Activated T-cell treated with anti-CD3 and anti-CD28 coated beads, Interleukin-2, amount 50 U/mL, for 1 hour (primary cell): ENCODE results near the gene WDR83.
A peak's percentile ranks its signal among the peaks of the same experiment; 100 is the strongest.
"Not testable (repeated sequence)": the region's sequence is repeated elsewhere in the genome, so short reads cannot be mapped to it uniquely, and the experiment has no call there.

Experiments used
- DNase-seq: peaks from one replicate; pipeline ENCODE4 v3.0.0-alpha.2; 2020

The WDR83 gene

DNA sequence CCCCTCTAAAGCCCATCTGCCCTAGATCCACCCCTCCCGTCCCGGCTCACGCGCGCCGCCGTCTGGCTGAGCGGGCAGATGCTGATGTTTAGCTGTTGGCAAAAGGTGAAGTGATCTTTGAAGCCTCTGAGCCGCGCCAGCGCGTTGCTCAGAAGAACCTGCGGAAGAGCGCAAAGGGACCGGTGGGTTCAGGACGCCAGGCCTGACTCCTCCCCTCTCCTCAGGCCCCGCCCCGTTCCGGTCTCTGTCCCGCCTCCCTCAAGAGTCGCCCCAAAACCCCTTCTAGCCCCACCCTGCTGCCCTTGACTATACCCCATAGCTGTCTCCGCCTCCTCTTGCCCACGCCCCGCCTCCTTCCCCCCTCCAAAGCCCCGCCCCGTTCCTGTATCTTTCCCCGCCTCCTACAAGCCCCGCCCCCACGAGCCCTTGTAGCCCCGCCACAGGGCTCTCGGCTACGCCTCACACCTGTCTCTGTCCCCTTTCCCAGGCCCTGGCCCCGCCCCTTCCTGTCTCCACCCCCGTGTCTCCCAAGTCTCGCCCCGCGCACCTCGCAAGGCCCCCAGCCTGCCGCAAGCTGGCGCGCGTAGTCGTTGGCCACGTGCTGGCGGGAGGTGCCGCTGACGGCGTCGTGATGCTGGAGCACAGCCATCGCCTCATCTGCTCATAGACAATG lies 9.6 kb upstream of the WDR83 start:
- DNase-seq: no peak

DNA sequence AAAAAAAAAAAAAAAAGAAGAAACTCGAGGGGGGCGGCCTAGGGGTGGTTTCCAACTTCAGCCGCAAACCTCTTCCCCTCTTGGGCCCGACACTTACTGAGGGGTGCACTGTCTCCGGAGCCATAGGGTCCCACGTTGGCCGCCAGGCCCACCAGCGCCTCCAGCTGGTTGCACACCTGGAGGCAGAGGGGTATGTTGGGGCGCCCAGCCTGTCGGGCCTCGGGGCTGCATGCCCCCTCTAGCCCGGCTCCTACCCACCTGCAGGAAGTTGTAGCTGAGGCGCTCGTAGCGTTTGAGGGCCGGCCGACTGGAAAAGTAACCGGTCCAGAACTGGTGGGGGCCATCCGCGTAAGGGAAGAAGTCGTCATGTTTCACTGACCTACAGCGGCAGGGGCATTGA lies 8.6 kb upstream of the WDR83 start:
- no peak for DNase-seq

DNA sequence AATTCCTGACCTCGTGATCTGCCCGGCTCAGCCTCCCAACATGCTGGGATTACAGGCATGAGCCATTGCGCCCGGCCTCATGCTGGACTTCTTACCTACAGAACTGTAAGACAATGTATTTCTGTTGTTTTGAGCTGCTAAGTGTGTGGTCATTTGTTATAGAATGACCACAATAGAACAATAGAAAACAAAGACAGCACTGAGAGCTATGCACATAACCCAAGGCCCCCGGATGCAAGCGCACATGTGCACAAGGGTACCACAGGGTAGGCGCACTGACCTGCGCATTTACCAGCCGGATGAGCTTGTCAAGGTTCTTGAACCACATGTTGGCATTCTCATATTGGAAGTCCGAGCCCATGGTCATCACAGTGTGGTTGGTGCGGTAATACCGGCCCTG lies 5.6 kb upstream of the WDR83 start:
- no peak for DNase-seq

DNA sequence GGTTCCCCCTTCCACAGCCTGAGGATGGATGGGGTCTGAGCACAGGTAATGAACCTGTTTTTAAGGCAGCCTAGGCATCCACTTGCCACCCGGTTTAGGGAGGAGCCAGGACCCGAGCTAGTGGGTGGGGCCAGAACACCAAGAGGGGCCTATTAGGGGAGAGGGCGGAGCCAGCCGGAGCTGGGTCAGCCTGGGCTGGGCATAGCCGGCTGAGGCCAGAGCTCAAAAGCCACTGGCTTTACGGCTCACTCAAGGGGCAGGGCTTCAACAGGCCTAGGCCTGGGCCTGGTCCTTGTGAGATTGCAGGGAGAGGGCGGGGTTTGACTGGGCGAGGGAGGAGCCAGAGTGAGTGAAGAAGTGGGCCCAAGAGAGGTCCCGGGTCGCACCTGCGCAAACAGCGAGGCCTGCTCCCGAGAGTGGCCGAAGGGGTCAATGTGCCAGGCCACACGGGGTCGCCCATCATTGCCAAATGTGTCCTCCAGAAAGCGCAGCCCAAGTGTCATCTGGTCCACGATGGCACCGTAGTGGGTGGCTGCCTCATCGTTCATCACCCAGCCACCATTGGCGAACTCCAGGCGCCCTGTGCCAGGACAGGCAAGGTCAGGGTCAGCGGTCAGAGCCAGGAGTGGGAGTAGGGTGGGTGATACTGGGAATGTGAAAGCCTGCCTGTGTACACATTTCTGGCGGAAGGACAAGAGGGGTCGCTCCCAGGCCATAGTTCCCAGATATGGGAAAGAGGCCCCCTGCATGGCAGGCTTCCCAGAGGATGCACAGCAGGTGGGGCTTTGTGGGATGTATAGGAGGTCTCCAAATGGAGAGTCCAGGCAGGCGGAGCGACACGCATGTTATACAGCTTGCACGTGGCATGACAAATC lies 2.0 kb upstream of the WDR83 start:
- DNase-seq: no peak

DNA sequence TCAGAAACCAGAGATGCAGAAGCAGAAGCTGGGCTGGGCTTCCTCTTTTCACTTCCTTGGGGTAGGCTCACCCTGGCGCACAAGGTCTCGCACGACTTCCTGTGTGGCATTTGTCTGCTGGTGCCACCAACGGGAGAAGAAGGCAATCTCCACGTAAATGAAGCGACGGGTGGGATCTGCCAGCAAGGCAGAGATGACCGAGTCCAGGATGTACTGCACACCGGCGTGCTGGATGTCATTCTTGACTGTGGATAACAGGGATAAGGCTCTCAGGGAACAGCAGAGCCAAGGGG lies 1.4 kb upstream of the WDR83 start:
- DNase-seq: peak; percentile 51

DNA sequence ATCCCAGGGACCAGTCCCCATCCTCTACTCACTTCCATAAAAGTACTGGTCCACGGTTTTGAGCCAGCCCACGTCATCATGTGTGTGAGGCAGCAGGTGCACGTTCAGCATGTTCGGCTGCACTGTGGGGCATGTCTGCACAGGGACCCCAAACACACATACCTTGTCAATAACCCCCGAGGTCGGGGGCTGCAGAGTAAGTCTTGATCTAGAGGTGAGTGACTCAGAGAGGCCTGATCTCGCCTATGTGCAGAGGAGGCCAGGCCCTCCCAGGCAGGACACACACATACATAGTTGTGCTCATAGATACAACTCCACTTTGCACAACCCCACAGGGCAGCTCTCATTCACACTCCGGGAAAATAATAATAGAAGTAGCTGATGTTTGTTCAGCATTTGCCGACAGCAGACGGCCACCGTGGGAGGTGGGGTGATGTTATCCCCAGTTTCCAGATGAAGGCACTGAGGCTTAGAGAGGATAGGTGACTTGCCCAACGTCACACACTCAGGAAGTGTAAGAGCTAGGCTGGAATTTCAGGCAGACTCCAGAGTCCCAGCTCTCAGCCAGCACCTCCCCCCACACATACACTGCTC lies 839 bp upstream of the WDR83 start:
- peak; percentile 29 for DNase-seq

DNA sequence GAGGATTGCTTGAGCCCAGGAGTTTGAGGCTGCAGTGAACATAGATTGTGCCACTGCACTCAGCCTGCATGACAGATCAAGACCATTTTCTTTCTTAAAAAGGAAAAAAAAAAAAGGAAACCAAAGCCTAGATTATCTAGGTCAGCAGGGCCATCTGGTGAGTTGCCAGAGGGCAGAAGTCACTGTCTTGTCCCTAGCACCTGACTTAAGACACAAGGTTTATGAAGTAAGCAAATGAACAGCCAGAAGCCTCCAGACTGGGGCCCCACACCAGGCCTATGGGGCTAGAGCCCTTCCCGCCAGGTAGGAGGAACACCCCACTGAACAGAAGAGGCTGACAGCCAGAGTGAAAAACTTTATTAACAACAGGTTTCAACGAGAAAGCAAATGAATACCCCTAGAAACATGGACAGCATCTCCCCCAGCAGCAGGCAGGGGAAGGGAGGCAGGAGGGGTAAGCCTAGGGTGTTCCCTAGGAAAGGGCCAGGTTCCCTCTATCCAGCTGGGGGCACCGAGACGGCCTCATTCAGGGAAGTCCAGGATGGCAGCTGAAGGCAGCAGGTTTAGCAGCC lies 1.2 kb downstream of the WDR83 start:
- no peak for DNase-seq

DNA sequence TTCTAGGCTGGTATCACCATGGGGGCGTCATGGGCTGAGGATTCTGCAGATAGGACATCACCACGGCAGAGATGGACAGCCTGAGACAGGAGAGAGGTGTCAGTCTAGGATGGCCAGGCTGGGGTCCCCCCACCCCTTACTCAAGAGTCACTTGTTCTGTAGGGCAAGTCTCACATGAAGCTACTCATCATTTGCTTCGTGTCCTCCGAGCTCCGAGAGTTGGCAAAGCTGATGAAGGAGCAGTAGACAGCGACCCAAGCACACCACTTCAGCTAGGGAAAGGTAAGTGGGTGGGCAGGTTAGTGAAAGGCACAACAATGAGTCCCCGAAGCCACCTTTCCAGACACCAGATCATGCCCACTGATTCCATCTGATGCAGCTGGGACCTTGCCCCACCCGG lies 1.7 kb downstream of the WDR83 start:
- DNase-seq: no peak

DNA sequence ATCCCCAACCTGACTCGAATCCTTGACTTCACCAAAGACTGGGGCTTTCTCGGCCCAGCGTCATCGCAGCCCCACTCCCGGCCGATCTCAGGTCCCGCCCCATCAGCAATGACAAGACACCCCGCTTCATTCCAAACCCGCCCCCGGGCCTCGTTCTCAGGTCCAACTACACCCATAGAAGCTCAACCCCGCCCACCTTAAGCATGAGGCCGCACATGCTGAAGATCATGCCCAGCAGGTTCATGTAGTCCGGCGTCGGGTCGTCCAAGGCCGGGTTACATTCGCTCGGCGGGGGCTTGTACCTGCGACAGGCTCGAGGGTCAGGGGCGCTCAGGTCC lies 2.3 kb downstream of the WDR83 start:
- DNase-seq: peak; percentile 71

DNA sequence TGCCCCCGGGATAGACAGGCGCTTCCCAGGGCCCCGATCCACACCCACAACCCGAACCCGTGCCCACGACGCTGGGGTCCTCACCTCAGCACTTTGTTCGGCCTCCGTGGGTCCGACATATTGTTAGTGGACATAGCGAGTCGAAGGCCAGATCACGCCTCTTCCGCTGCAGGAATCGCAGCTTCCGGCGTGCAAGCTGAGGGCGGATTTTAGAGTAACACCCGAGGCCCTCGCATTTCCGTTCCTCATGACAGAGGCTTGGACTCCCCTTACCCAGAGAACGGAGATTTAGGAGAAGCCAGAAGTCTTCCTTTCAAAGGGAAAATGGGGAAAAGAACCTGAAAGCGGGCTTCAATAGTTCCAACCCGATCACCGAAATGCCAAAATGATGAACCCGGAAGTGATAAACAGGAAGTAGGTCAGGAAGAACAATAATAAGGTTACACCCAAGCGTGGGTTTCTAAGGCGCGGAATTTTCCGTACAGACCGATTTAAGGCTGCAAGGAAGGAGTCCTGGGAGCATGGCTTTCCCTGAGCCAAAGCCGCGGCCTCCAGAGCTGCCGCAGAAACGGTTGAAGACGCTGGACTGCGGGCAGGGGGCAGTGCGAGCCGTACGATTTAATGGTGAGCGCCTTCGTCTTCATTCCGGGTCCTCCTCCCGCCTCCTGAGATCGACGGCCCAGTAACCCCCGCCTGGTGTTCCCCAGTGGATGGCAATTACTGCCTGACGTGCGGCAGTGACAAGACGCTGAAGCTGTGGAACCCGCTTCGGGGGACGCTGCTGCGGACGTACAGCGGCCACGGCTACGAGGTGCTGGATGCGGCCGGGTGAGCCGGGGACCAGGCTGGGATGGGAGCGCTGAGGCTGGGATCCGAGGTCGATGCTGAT lies 2.9 kb downstream of the WDR83 start:
- DNase-seq: peak; percentile 80

DNA sequence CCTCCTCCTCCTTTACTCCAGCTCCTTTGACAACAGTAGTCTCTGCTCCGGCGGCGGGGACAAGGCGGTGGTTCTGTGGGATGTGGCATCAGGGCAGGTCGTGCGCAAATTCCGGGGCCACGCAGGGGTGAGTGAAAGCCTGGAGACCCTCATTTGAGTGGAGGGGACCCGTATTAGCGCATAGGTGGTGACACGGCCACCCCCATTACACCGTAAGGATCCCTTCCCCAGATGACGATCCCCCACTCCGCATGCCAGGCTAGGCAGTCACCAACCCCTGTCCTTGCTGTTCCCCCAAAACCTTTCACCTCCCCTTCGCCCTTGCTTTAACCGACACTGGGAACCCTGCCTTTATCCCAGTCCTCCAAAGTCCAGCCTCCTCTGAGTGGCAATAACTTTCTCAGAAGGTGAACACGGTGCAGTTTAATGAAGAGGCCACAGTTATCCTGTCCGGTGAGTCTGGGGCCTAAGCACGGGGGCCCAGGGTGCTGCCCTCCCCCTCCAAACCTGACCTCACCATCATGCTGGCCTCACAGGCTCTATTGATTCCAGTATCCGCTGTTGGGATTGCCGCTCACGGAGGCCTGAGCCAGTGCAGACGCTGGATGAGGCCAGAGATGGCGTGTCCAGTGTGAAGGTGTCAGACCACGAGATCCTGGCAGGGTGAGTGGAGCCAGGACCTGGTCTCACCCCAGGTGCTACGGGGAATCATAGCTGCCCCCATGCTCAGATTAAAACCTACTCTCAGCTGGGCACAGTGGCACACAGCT lies 3.7 kb downstream of the WDR83 start:
- DNase-seq: no peak

DNA sequence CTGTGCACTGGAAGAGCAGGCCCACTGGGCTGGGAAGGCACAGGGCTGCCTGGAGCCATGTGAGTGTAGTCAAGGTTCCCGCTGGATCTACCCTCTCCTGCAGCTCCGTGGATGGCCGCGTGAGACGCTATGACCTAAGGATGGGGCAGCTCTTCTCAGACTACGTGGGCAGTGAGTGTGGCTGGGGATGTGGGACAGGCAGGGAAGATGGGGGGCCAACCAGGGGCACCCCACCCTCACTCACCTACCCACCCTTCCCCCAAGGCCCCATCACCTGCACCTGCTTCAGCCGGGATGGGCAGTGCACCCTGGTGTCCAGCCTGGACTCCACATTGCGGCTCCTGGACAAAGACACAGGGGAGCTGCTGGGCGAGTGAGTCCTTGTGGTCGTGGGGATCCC lies 6.1 kb downstream of the WDR83 start:
- DNase-seq: no peak

DNA sequence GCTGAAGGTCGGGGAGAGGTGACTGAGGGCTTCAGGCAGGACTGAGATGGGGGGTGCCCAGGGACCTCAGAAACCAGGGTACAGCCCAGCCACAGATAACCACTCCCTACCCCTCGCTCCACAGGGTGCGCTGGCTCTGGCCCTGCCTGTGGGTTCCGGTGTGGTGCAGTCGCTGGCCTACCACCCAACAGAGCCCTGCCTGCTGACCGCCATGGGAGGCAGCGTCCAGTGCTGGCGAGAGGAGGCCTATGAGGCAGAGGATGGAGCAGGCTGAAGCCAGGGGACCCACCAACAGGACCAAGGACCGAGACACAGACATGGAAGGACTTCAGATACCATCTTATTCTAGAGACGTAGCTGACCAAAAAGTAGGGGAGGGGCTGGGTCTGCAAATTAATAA lies 8.8 kb downstream of the WDR83 start:
- DNase-seq: no peak

DNA sequence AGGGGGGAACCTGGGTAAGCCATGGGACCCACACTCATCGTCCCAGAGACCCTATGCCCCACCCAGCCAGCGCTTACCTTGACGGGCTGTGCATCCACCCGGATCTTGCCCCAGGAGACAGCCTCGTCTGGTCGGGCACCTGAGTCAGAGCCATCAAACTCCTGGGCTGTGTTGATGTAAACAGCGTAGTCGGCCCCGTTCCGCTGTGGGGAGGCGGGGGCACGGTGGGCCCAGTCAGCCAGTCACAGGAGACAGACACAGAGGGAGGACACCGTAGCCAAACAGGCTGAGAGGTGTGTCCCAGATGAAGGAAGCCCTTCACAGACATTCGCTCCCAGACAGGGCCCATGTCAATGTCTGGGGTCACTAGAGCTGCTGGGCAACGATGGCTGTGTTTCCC lies 9.3 kb downstream of the WDR83 start:
- DNase-seq: no peak

DNA sequence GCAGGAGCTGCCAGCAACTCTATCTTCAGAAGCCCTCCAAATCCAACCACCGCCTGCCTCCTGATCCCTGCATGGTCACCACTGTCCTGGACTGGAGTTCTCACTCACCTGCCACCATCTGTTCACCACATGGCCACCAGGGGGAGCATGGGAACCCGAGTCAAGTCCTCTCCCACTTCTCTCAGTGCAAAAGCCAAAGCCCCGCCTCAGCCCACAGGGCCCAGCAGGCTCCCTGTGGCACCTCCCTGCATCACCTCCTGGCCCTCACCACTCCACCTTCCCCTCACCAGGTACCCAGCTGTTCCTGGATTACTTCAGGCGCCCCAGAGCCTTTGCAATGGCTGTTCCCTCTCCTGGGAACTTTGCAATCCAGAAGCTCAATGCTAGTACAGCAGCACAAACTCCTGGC lies 9.8 kb downstream of the WDR83 start:
- peak; percentile 83 for DNase-seq

DNA sequence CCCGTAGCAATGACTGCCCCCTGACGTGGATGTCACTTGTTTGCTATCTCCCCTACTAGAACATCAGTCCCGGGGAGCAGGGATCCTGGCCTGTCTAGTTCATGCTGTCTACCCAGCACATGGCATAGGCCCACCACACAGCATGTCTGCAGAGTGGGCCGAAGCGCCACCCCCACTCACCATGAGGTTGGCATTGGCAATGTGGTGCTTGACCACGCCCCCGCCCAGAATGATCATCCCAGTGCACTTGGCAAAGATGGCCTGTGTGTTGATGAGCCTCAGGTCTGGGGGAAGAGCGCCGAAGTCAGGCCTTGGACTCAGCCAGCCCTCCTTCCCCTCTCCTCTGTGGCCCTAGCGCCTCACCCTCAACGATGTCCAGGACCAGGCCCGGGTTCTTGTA lies 10.3 kb downstream of the WDR83 start:
- DNase-seq: no peak

DNA sequence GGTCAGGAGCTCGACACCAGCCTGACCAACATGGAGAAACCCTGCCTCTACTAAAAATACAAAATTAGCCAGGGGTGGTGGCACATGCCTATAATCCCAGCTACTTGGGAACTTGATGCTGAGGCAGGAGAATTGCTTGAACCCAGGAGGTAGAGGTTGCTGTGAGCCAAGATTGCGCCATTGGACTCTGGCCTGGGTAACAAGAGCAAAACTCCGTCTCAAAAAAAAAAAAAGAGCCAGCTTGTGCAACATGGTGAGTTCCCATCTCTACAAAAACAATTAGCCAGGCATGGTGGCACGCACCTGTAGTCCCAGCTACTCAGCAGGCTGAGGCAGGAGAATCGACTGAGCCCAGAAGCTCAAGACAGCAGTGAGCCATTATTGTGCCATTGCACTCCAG lies 11.4 kb downstream of the WDR83 start:
- DNase-seq: not testable (repeated sequence)

DNA sequence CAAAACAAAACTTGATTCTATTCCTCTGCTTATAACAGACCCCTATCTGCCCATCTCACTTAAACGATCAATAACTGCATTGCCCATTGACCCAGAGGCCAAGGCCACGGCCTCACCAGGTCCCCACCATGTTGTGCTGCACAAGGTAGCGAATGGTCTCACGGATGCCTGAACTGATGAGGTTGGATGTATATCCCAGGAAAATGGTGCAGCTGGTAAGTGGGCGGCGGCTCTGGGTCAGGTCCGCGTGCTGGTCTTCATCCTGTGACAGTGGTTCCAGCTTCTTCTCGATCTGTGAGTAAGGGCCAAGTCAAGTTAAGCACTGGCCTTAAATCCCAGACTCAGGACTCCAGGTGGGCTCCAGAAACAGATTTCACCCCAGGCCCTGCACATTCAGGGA lies 13.4 kb downstream of the WDR83 start:
- DNase-seq: no peak

DNA sequence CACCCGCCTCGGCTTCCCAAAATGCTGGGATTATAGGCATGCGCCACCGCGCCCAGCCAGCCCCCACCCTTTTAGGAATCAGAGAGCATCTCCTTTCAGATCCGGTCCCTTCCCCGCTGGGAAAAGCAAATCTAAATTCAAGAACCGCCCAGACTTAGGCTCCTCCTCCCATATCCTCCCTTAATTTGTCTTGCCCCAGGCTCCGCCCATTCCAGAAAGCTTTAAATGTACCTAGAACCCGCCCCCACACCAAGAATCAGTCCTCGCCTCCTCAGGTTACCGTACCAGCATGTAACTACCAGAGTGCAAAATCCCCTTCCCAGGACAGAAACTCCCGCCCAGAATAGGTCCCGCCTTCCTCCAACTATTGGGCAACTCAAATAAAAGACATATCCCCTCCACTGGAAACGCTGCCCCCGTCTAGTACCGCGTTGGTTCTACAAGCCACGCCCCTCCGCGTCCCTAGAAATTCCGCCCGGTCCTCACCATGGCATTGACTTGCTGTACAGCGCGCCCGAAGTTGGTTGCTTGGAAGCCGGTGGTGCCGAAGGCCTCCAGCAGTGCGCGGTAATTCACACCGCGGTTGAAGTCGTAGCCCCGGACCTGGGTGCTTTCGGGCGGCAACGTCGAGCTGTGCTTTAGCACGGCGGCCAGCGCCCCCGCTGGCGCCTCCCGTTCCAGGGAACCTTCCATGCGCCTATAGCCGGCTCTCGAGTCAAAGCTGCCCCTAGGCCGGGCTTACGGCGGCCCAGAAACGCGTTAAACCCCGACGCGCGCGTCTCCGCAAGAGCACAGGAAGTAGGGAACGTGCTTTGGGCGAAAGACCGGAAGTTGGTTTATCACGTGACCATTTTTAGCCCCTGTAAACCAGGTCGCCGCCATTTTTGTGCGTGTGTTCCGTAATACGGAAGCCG lies 14.7 kb downstream of the WDR83 start, which contains the start of gene DHPS:
Gene DHPS (minus strand): TSS at position 807 of the 914 bp plus-strand sequence. CDS start 114 bp downstream, at position 693.
- DNase-seq: peak; percentile 79

DNA sequence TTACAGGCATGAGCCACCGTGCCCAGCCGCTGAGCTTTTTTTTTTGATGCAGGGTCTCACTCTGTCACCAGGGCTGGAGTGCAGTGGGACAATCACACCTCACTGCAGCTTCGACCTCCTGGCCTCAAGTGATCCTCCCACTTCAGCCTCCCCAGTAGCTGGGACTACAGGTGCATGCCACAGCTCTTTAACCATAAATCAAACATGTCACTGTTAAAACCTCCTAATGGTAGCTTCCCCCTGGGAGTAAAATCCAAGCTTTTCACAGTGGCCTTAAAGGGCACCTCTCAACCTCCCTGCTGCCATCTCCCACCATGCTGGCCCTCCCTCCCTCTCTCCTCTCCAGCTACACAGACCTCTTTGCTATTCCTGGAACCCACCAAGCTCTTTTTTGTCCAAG lies 19.2 kb downstream of the WDR83 start:
- DNase-seq: no peak
